ENCODE results near the gene MINDY3. TPM values are rescaled to one million over a fixed set of nuclear protein-coding genes. Genes with fewer than 3 reads are reported as not detected.

Gene MINDY3
- total RNA-seq, 6 experiments from 2014 or later = 25.2 to 31.4 (median 28.4) TPM

DNA sequence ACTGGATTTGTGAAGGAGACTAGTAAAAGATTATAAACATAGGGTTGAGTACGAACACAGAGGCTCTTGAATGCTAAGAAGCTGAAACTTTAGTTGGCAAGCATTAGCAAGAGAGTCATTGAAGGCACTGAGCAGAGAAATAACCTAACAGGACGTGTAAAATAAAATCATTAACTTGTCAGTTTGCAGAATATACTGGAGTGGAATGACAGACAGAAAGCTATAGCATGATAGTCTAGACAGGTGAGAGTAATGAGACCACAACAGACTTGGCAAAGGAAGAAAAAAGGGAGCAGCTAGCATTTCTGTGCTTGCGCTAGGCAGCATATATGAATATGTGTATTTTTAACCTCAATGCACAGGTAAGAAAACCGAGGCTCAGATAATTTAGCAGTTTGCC lies 30.8 kb downstream of the MINDY3 start:
- no peak for TF ChIP-seq CTCF (IDR thresholded peaks at IDR 0.05)
- Mint-ChIP-seq H3K36me3 (ENCODE audit: low read depth) (peaks cover 9% of the 10 kb centered on the region), H3K9me3 (no peaks in the 10 kb centered on the region), H3K27me3 (ENCODE audit: insufficient read depth) (no peaks in the 10 kb centered on the region), H3K27ac (no peak overlapping the region), H3K4me1 (ENCODE audit: low read depth) (no peaks in the 10 kb centered on the region), H3K4me3 (no peak overlapping the region)
- no peak for DNase-seq

DNA sequence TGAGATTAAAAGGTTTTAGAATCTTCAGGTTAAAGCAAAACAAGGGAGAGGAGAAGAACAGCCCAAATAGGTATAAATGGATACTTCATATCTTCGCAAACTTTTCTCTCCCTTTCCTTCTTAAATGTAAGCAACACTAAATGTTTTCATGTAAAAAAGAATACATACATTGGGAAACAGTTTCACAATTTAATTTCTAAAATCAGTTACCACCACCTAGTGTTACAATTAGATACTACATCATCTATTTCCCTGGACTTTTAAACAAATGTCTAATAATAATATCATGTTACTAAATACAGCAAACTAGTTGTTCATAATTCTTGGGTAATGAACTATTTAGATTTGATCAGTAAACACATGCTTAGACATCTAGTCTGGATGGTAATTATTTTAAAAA lies 35.8 kb downstream of the MINDY3 start:
- no peak overlapping the region for H3K27ac Mint-ChIP-seq
- no peak overlapping the region for H3K4me3 Mint-ChIP-seq
- H3K27me3 Mint-ChIP-seq (ENCODE audit: insufficient read depth) = no peaks in the 10 kb centered on the region
- peaks cover 8% of the 10 kb centered on the region for H3K4me1 Mint-ChIP-seq (ENCODE audit: low read depth)
- peaks cover 5% of the 10 kb centered on the region; the same call in 1 of the 2 replicates for H3K36me3 Mint-ChIP-seq (ENCODE audit: low read depth)
- peak; percentile 84 for TF ChIP-seq CTCF (IDR thresholded peaks at IDR 0.05)
- peak; percentile 17 for DNase-seq
- no peaks in the 10 kb centered on the region for H3K9me3 Mint-ChIP-seq

- H3K9me3 Mint-ChIP-seq = no peaks in the 10 kb centered on the region
- H3K4me1 Mint-ChIP-seq (ENCODE audit: low read depth) = peaks cover 8% of the 10 kb centered on the region
- no peak overlapping the region for H3K27ac Mint-ChIP-seq
- H3K27me3 Mint-ChIP-seq (ENCODE audit: insufficient read depth) = no peaks in the 10 kb centered on the region
- no peak for DNase-seq
- H3K36me3 Mint-ChIP-seq (ENCODE audit: low read depth) = peaks cover 8% of the 10 kb centered on the region; the same call in 1 of the 2 replicates
- no peak for TF ChIP-seq CTCF (IDR thresholded peaks at IDR 0.05)
- no peak overlapping the region for H3K4me3 Mint-ChIP-seq
Measured at GRCh38 chr10:15822131-15822530, 38.2 kb downstream of the MINDY3 start.

DNA sequence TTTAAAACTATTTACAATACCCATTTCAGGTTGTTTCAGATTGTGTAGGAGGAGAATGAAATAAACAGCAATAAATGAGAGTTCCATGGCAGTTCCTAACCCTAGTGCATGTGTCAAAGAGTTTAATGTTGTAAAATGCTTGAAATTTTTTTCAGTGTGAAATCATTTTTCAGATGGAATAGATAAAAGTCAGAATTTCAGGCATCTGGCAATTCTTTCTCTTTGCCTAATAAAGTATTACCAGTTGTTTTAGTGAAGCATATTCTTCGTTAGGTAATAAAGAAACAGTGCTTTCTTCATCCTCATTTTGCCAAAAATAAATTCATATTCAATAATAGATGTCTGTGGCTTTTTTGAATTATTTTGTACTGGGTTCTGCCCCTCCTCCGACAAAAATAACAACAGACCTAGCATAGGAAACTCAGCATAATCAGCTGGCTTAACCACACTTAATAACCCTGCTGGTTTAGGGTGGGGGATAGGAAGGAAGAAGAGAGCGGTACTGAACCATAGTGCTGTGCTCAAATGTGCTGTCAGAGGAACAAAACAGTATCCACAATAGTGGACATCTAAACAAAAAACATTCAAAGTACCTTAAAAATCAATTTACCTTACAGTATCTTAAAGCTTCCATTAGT lies 39.1 kb downstream of the MINDY3 start:
- Mint-ChIP-seq H3K9me3 (no peaks in the 10 kb centered on the region), H3K36me3 (ENCODE audit: low read depth) (peaks cover 8% of the 10 kb centered on the region; the same call in 1 of the 2 replicates), H3K27me3 (ENCODE audit: insufficient read depth) (no peaks in the 10 kb centered on the region), H3K27ac (no peak overlapping the region; the same call in 1 of the 2 replicates), H3K4me3 (no peak overlapping the region), H3K4me1 (ENCODE audit: low read depth) (peaks cover 8% of the 10 kb centered on the region)
- no peak for DNase-seq
- TF ChIP-seq CTCF (IDR thresholded peaks at IDR 0.05) = no peak

DNA sequence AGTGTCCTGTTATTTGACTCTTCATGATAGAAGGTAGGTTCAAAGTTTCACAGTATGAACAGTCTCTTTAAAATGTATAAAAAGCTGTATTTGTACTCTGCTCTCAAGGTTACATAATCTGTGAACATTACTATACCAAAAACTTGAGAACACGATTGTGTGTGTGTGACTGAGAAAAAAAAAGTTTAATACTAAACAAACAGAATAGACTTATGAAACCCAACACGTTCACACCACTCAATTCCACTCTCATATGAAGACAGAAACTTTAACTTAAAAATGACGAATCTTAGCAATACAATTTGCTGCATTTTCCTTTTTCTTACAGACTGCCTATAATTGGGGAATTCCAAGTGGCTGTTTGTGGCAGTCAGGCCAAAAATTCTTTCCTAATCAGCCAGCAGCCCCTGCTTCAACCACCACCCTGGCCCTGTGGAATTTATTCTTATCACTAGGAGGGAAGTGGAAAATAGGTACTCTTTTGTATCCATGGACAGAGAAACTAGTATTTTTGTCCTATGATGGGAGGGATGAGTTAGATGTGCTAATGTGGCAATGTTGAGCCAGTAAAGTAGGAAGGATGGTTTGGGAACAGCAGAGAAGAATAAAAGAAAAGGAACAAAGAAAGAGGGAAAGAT lies 42.8 kb downstream of the MINDY3 start:
- no peak overlapping the region for H3K27ac Mint-ChIP-seq
- peaks cover 3% of the 10 kb centered on the region; the same call in 1 of the 2 replicates for H3K36me3 Mint-ChIP-seq (ENCODE audit: low read depth)
- no peaks in the 10 kb centered on the region for H3K27me3 Mint-ChIP-seq (ENCODE audit: insufficient read depth)
- no peak for TF ChIP-seq CTCF (IDR thresholded peaks at IDR 0.05)
- DNase-seq = no peak
- peaks cover 17% of the 10 kb centered on the region for H3K4me1 Mint-ChIP-seq (ENCODE audit: low read depth)
- H3K4me3 Mint-ChIP-seq = no peak overlapping the region
- H3K9me3 Mint-ChIP-seq = no peaks in the 10 kb centered on the region
